RPMI8226 (cell line): ENCODE data around the gene OR52A5.

Experiments
- DNase-seq: peaks from one replicate; pipeline ENCODE4 v3.0.0-alpha.2; 2015

Gene OR52A5

DNA sequence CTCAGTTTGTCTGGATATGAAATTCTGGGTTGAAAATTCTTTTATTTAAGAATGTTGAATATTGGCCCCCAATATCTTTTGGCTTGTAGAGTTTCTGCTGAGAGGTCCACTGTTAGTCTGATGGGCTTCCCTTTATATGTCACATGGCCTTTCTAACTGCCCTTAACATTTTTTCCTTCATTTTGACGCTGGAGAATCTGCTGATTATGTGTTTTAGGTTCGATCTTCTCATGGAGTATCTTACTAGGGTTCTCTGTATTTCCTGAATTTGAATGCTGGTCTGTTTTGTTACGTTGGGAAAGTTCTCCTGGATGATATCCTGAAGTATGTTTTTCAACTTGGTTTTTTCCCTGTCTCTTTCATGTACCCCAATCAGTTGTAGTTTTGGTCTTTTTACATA, 22.8 kb downstream of the OR52A5 start:
- no peak for DNase-seq

DNA sequence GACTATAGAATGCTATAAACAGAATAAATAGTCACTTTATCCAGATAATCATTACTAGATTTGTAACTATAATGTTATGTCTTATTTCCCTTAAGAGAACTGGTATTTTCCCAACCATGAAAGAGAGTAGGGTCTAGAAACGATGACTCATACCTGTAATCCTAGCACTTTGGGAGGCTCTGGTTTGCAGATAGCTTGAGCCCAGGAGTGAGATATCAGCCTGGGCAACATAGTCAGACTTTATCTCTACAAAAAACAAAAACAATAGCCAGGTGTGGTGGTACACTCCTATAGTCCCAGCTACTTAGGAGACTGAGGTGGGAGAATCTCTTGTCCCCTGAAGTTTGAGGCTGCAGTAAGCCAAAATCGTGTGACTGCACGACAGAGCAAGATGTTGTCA, 30.9 kb downstream of the OR52A5 start:
- DNase-seq, result no peak

DNA sequence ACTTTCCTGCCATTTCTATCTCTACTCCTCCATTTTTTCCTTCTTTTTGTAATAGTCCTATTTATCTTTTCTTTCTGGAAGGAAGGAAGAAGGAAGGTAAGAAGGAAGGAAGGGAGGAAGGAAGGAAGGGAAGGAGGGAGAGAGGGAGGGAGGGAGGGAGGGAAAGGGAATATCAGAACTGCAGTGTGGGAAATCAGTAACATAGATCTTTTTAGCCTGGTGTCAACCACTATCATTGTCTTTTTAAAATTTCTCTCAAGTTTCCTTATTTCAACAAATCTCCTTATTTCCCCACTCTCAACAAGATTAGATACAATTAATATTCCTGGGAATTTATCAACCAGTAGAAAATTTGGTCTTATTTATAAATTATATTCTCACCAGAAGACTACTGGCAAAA, 35.1 kb downstream of the OR52A5 start:
- no peak for DNase-seq

DNA sequence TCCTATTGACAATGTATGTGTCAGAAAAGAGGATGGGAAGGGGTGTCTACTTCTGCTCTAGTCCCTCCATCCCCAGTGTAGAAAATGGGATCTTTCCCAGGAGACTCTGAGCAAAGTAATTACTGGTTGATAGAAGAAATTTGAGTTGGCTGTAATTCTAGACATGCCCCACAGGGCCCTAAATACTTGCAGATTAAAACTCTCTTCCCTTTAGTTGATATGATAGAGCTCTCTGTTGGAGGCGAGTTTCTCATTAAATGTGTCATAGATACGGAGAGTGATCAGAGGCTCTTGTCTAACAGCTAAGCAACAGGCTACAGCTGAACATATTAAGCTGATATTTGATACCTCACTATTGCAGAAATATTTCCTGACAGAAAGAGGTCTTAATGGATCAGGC, 35.9 kb downstream of the OR52A5 start:
- DNase-seq, result no peak

DNA sequence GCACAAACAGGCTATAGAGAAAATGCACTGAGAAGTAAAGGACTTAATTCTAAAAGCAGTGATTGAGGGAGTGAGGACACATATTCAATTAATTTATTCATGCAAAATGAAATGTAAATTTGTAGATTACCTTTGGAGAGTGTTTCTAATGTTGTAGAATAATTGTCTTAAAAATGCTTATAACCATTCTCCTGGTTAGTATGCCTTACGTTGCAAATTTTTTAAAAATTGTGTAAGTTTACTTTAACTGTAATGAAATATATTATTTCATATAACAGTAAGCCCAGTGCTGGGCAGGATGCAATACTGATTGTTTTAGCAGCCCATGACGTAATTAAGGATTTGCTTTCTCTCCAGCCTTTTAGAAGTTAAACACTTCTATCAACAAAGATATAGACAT, 42.1 kb downstream of the OR52A5 start:
- DNase-seq, result no peak

DNA sequence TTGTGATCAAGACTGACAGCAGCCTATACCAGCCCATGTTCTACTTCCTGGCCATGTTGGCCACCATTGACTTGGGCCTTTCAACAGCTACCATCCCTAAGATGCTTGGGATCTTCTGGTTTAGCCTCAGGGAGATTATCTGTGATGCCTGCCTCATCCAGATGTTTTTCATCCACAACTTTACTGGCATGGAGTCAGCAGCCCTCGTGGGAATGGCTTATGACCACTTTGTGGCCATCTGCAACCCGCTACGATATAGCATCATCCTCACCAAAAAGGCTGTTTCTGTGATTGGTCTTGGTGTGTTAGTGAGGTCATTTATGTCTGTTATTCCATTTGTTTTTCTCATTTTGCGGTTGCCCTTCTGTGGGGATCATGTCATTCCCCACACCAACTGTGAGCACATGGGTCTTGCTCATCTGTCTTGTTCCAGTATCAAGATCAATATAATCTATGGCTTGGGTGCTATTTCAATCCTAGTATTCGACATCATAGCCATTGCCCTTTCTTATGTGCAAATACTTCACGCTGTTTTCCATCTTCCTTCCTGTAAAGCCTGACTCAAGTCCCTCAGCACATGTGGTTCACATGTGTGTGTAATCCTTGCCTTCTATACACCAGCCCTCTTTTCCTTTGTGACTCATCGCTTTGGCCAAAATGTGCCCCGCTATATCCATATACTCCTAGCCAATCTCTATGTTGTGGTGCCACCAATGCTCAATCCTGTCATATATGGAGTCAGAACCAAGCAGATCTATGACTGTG, 45.2 kb downstream of the OR52A5 start:
- no peak for DNase-seq

DNA sequence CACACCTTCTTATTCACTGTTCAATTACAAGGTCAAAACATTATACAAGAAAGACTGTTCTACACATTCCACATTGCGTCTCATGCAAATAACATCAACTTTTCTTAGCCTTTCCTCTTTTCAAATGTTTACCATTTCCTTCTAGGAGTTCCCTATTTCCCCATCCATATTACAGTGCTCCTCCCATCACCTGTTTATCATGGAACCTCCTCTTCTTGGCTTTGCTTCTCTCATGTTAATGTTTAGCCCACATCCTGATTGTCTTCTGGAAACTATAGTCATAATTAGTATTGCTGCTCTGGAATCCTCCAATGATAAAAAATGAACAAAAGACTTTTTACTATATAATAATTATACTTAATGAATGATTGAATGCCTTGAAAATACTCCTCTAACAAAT, 47.5 kb downstream of the OR52A5 start:
- DNase-seq, result no peak

DNA sequence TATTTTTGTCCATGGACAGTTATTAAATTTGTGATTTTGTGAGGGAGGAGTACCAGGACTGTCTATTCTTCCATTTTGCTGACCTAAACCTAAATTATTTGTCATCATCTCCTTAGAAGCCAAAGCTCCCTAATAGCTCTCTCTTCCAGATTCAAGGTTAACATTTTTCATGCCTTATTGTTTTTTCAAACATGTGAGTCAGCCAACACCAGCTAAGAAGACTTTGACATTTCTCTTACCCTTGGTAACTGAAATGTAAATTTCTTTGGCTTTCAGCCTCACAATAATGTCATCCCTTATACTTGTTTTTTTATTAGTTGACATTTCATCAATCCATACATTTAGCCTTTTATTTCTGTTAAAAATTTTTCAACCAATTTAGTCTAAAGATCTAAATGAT, 49.6 kb downstream of the OR52A5 start:
- DNase-seq, result no peak

DNA sequence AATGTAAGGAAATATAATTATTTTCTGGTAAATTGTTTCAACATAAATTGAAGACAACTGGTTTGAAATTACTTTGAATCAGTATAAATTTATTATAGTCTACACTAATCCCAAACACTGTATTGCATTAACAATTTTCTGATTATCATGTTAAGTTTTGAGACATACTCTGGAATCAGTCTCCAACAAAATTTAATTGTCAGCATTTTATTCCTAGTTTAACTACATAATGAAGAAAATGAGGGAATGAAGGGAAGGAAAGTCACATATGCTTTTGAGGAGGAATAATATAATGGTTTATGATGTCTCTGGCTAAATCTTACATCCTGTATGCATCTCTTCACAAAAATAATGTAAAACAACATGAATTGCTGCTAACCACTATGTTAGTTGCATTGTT, 54.6 kb downstream of the OR52A5 start:
- no peak for DNase-seq

DNA sequence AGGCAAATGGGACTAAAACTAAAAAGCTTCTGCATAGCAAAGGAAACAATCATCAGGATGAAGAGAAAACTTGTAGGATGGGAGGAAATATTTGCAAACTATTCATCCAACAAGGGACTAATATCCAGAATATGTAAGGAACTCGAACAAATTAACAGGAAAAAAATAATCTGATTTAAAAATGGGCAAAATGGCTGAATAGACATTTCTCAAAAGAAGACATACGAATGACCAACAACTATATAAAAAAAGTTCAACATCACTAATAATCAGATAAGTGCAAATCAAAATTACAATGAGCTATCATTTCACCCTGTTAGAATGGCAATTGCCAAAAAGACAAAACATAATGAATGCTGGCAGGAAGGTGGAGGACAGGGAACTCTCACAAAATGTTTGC, 56.8 kb downstream of the OR52A5 start:
- DNase-seq, result no peak
